H1 (cell line): ENCODE measurements around the gene DEXI. TPM values are rescaled to one million over a fixed set of nuclear protein-coding genes. Genes with fewer than 3 reads are reported as not detected.

Experiments
- CTCF ChIA-PET: fragments of 300-600 bp; sonication (Branson Sonifier 250); formaldehyde crosslinking; loops from one replicate; lab custom pipeline; 2021; ENCODE audit not compliant: partially characterized antibody; lab: Charles Lee
- POLR2A ChIA-PET: fragments of 300-600 bp; sonication (Branson Sonifier 250); formaldehyde crosslinking; loops from one replicate; lab custom pipeline; 2021; ENCODE audit warnings: inconsistent platforms; ENCODE audit not compliant: partially characterized antibody; lab: Charles Lee
- DNase-seq, 2 experiments: peaks; one replicate each; pipeline versions ENCODE4 v3.0.0 to v3.0.0-alpha.2; 2010 to 2022; ENCODE audit warnings: low spot score in 2 of 2, low read depth in 1 of 2, mixed read lengths in 1 of 2
- FAIRE-seq: peaks from 2 replicates; lab custom pipeline; 2011; peaks lifted over from hg19 to GRCh38; lab: Jason Lieb, UNC
- H2AFZ ChIP-seq: 2 replicates; pipeline ENCODE4 v1.8.1; 2012; ENCODE audit warnings: low read length, inconsistent platforms
- H2AK5ac ChIP-seq: 2 replicates; pipeline ENCODE4 v1.6.1; 2013; ENCODE audit warnings: low read depth, low read length
- H2BK120ac ChIP-seq: replicated peaks from 2 replicates; pipeline ENCODE3; 2013; ENCODE audit warnings: low read depth, low read length, inconsistent platforms
- H2BK12ac ChIP-seq: 2 replicates; pipeline ENCODE4 v1.6.1; 2013; ENCODE audit warnings: low read depth, low read length
- H2BK15ac ChIP-seq: 2 replicates; pipeline ENCODE4 v1.6.1; 2013; ENCODE audit warnings: low read length
- H2BK20ac ChIP-seq: 2 replicates; pipeline ENCODE4 v1.6.1; 2013; ENCODE audit warnings: low read length
- H2BK5ac ChIP-seq: 2 replicates; pipeline ENCODE4 v1.6.1; 2013; ENCODE audit warnings: low read depth, low read length
- H3K14ac ChIP-seq: 2 replicates; pipeline ENCODE4 v1.6.1; 2013; ENCODE audit warnings: inconsistent platforms; ENCODE audit not compliant: insufficient read length
- H3K18ac ChIP-seq: 2 replicates; pipeline ENCODE4 v1.6.1; 2013; ENCODE audit warnings: low read length; ENCODE audit errors: extremely low read depth
- H3K23ac ChIP-seq: 2 replicates; pipeline ENCODE4 v1.6.1; 2013; ENCODE audit warnings: inconsistent platforms; ENCODE audit not compliant: insufficient read length
- H3K23me2 ChIP-seq: 2 replicates; pipeline ENCODE4 v1.6.1; 2013; ENCODE audit warnings: low read depth, low read length
- H3K27ac ChIP-seq: 2 replicates; pipeline ENCODE4 v1.6.1; 2011; ENCODE audit warnings: low read depth, low read length, inconsistent platforms
- H3K27me3 ChIP-seq, 4 experiments: replicated peaks in 1 of 4; 1 replicate in 1 of 4; 2 replicates in 3 of 4; pipeline versions ENCODE4 v1.6.1 to v1.8.1; 2011 to 2013; ENCODE audit warnings: low read length in 3 of 4, mild to moderate bottlenecking in 3 of 4, inconsistent platforms in 2 of 4, mixed read lengths in 2 of 4, moderate library complexity in 1 of 4; ENCODE audit not compliant: control insufficient read depth in 3 of 4, insufficient read depth in 3 of 4; ENCODE audit errors: extremely low read depth in 1 of 4
- H3K36me3 ChIP-seq, 4 experiments: 2 replicates each; pipeline versions ENCODE4 v1.6.1 to v1.8.1; 2011 to 2013; ENCODE audit warnings: mild to moderate bottlenecking in 4 of 4, low read length in 3 of 4, moderate library complexity in 2 of 4, control low read depth in 1 of 4, inconsistent platforms in 1 of 4; ENCODE audit not compliant: insufficient read depth in 4 of 4, control insufficient read depth in 2 of 4
- H3K4ac ChIP-seq: replicated peaks from 2 replicates; pipeline ENCODE3; 2013; ENCODE audit warnings: low read length, low read depth, mixed read lengths, inconsistent platforms; ENCODE audit not compliant: insufficient read length
- H3K4me1 ChIP-seq, 4 experiments: replicated peaks in 1 of 4; 1 replicate in 1 of 4; 2 replicates in 3 of 4; pipeline versions ENCODE4 v1.6.1 to v1.8.1; 2011 to 2013; ENCODE audit warnings: low read length in 3 of 4, inconsistent platforms in 2 of 4, mixed read lengths in 1 of 4; ENCODE audit not compliant: insufficient read depth in 4 of 4, control insufficient read depth in 3 of 4
- H3K4me2 ChIP-seq, 2 experiments: 2 replicates each; pipeline versions ENCODE4 v1.6.1 to v1.8.1; 2011 to 2013; ENCODE audit warnings: low read depth in 2 of 2, low read length in 2 of 2, control low read depth in 1 of 2, inconsistent platforms in 1 of 2, mild to moderate bottlenecking in 1 of 2; ENCODE audit not compliant: insufficient read depth in 1 of 2
- H3K4me3 ChIP-seq, 4 experiments: fragments of 200-600, 300-600 bp in 1 of 4; sonication (generic), shearing (Covaris generic), sonication (Bioruptor Twin) in 1 of 4; 2 replicates each; pipeline versions ENCODE4 v1.5.1 to v1.8.1; 2011 to 2016; ENCODE audit warnings: low read length in 4 of 4, low read depth in 3 of 4, control low read depth in 2 of 4, inconsistent platforms in 2 of 4, mild to moderate bottlenecking in 2 of 4, mixed read lengths in 1 of 4, moderate library complexity in 1 of 4; ENCODE audit not compliant: insufficient read depth in 2 of 4; ENCODE audit errors: extremely low read depth in 1 of 4
- H3K56ac ChIP-seq: replicated peaks from 2 replicates; pipeline ENCODE3; 2013; ENCODE audit warnings: low read depth, mild to moderate bottlenecking, mixed read lengths, low read length, inconsistent platforms; ENCODE audit not compliant: insufficient read length
- H3K79me1 ChIP-seq: 2 replicates; pipeline ENCODE4 v1.6.1; 2013; ENCODE audit warnings: low read depth, low read length, control low read depth
- H3K79me2 ChIP-seq, 2 experiments: 2 replicates each; pipeline versions ENCODE4 v1.6.1 to v1.8.1; 2012 to 2013; ENCODE audit warnings: low read length in 2 of 2, mild to moderate bottlenecking in 2 of 2, inconsistent platforms in 1 of 2; ENCODE audit not compliant: insufficient read depth in 2 of 2, control insufficient read depth in 1 of 2
- H3K9ac ChIP-seq, 4 experiments: replicated peaks in 1 of 4; 1 replicate in 1 of 4; 2 replicates in 3 of 4; pipeline versions ENCODE4 v1.6.1 to v1.8.1; 2011 to 2013; ENCODE audit warnings: low read depth in 3 of 4, low read length in 3 of 4, control low read depth in 2 of 4, mild to moderate bottlenecking in 2 of 4, moderate library complexity in 2 of 4, inconsistent platforms in 1 of 4; ENCODE audit errors: extremely low read depth in 1 of 4
- H3K9me3 ChIP-seq, 2 experiments: 2 replicates each; pipeline versions ENCODE4 v1.6.1 to v1.8.1; 2012 to 2013; ENCODE audit warnings: mild to moderate bottlenecking in 2 of 2, moderate library complexity in 2 of 2, control low read depth in 1 of 2, inconsistent platforms in 1 of 2, low read depth in 1 of 2, low read length in 1 of 2, mixed read lengths in 1 of 2; ENCODE audit not compliant: insufficient read depth in 2 of 2
- H4K20me1 ChIP-seq, 2 experiments: replicated peaks in 1 of 2; 2 replicates each; pipeline versions ENCODE3 to v1.8.1; 2011 to 2013; ENCODE audit warnings: inconsistent platforms in 2 of 2, low read length in 2 of 2, mild to moderate bottlenecking in 1 of 2; ENCODE audit not compliant: insufficient read depth in 2 of 2, control insufficient read depth in 1 of 2
- H4K5ac ChIP-seq: 2 replicates; pipeline ENCODE4 v1.6.1; 2013; ENCODE audit warnings: low read length, low read depth, mixed read lengths, inconsistent platforms; ENCODE audit not compliant: insufficient read length
- H4K8ac ChIP-seq: 2 replicates; pipeline ENCODE4 v1.8.0; 2013; ENCODE audit warnings: mild to moderate bottlenecking, moderate library complexity, low read length, inconsistent platforms; ENCODE audit not compliant: insufficient read depth; ENCODE audit errors: extremely low read depth
- H4K91ac ChIP-seq: replicated peaks from 2 replicates; pipeline ENCODE3; 2013; ENCODE audit warnings: low read length, mixed read lengths, inconsistent platforms; ENCODE audit not compliant: insufficient read length
- CHD2 ChIP-seq: IDR thresholded peaks from 2 replicates; pipeline ENCODE4 v1.6.1; 2012; ENCODE audit warnings: low read length, improper control_type of control experiment
- SIN3A ChIP-seq, 2 experiments: IDR thresholded peaks in 1 of 2; conservative IDR thresholded peaks in 1 of 2; 2 replicates each; pipeline ENCODE4 v1.6.1; 2011 to 2012; ENCODE audit warnings: low read length in 2 of 2, improper control_type of control experiment in 1 of 2, low read depth in 1 of 2, mild to moderate bottlenecking in 1 of 2
- SP1 ChIP-seq: IDR thresholded peaks from 2 replicates; pipeline ENCODE4 v1.6.1; 2011; ENCODE audit warnings: low read depth, low read length
- TAF1 ChIP-seq: IDR thresholded peaks from 2 replicates; pipeline ENCODE4 v1.6.1; 2011; ENCODE audit warnings: mild to moderate bottlenecking, low read depth, low read length
- WGBS, 2 experiments: shearing (Covaris generic) in 1 of 2; methylation state at CpG; one replicate each; pipeline versions ENCODE4 v1.1.6 to v1.1.7; 2013 to 2015; ENCODE audit warnings: low lambda C conversion rate in 2 of 2, mixed read lengths in 2 of 2, inconsistent platforms in 1 of 2, low coverage in 1 of 2, missing lambda C conversion rate in 1 of 2; ENCODE audit not compliant: insufficient replicate concordance in 2 of 2, insufficient coverage in 1 of 2, insufficient read length in 1 of 2; ENCODE audit errors: extremely low coverage in 1 of 2, missing lambda C conversion rate in 1 of 2; 5-methylcytosine and 5-hydroxymethylcytosine counted together
- long read RNA-seq, 2 experiments: library from RNA in 1 of 2; library from capped mRNA in 1 of 2; stranded (forward); transcript quantifications; one replicate each; pipeline ENCODE4 v2.0.0, GENCODE V29; 2021; ENCODE audit warnings: inconsistent platforms in 1 of 2
- polyA minus RNA-seq, 3 experiments: library from RNA; depleted of rRNA, polyadenylated mRNA; stranded (reverse); fragments of >200 nt; gene quantifications; 1 replicate in 2 of 3; 2 replicates in 1 of 3; pipeline ENCODE4 v1.2.3, GENCODE V29; 2011
- polyA plus RNA-seq, 7 experiments: library from polyadenylated mRNA; depleted of rRNA in 3 of 7; stranded (reverse) in 5 of 7; unstranded in 2 of 7; fragments of >200 nt in 5 of 7; fragments of 200-250 nt in 2 of 7; gene quantifications; 1 replicate in 5 of 7; 2 replicates in 1 of 7; 4 replicates in 1 of 7; pipeline versions ENCODE4 v1.2.1 to v1.2.3, GENCODE V29; 2011 to 2013; ENCODE audit warnings: missing spikeins in 2 of 7, mixed read lengths in 2 of 7
- total RNA-seq: library from RNA; stranded (reverse); fragmentation: NEBNext Ultra II Directional; extraction: Animal tissue kit (Norgen Biotek cat#: 25700); gene quantifications from 2 replicates; pipeline ENCODE4 v1.2.1, GENCODE V29; 2021

The DEXI gene
- total RNA-seq (33.3 and 39.5 TPM in 2 replicates), polyA plus RNA-seq (2011; rRNA removed) (47.3 and 84.0 TPM in 2 replicates), polyA minus RNA-seq (2011; rRNA and poly(A)+ RNA removed) (28.3 and 41.4 TPM in 2 replicates)
- polyA plus RNA-seq (2011; cell fraction: cytosol; rRNA removed), result 53.5 TPM
- 53.7 TPM for polyA plus RNA-seq (2011; cell fraction: nucleus; rRNA removed)
- polyA plus RNA-seq (2012, experiment 1 of 2), result 36.9 to 41.1 TPM (median 38.1 TPM) in 4 replicates
- 46.0 TPM for polyA plus RNA-seq (2012, experiment 2 of 2)
- 23.3 TPM for polyA plus RNA-seq (2013, experiment 1 of 2)
- 22.4 TPM for polyA plus RNA-seq (2013, experiment 2 of 2)
- 28.3 TPM for polyA minus RNA-seq (2011; cell fraction: cytosol; rRNA and poly(A)+ RNA removed)
- 18.6 TPM for polyA minus RNA-seq (2011; cell fraction: nucleus; rRNA and poly(A)+ RNA removed)
- long read RNA-seq, experiment 1, transcript DEXI-201 (2 exons, 1,561 nt), result major isoform, 31 of 47 reads
- long read RNA-seq, experiment 1, transcript DEXI-204 (3 exons, 626 nt), result minor isoform, 6 of 47 reads
- long read RNA-seq, experiment 1, partial matches to known transcripts, result 10 of 47 reads
- long read RNA-seq, experiment 1, other reads (novel, unspliced or antisense), result 0 of 47 reads
- long read RNA-seq, experiment 2, result 0 reads

DNA sequence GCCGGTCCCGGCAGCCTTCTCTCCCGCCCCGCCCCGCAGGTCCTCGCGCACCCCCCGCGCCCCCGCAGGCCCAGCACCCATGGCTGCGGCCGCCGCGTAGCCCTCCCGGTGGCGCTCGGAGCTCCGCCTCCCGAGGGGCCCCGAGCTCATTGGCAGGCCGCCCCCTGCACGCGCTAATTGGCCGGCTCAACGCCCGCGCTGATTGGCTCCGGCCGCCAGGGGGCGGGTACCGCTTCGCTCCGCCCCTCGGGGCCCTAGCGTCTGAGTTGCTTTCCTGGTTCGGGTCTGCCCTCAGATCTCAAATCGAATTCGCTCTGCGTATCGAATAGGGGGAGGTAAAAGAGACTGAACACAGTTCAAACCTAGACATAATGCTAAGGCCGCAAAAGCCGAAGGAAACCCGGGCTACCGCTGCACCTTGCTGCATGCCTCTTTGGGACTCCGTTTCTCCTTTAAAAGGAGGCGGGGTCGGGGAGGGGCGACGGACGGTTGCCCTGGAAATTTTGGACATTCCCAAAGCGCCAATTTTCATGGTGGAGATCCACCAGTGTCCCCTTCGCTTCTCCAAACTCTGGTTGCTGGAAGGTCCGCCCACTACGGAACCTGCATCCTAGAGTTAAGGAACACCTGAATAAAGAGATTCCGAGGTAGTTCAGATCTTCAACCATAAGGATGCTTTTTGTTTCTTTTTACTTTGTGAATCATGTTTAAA, at the start of gene DEXI:
DEXI (minus strand) TSS at position 117 of the 712 bp plus-strand sequence. CDS start 463 bp downstream, outside the sequence.
- Histone ChIP-seq H2BK120ac (no peak within 1 kb of the TSS), H2BK12ac (peak within 1 kb of the TSS; percentile 39; the same call in 1 of the 2 replicates), H3K4me2 (peak within 1 kb of the TSS; percentile 86 to 96), H4K91ac (no peak within 1 kb of the TSS), H2BK5ac (peak within 1 kb of the TSS; percentile 66; the same call in 1 of the 2 replicates), H3K27ac (no peak within 1 kb of the TSS; the same call in 1 of the 2 replicates), H3K18ac (peak within 1 kb of the TSS; percentile 96), H3K9ac (peak within 1 kb of the TSS in 2 of 4 experiments; percentile 29 to 75; a peak in 3 of 7 replicates), H3K36me3 (peaks cover 0 to 4% (median 0%) of the 10 kb centered on the region in 4 experiments; a peak in 1 of 8 replicates), H3K9me3 (no peaks in the 10 kb centered on the region), H4K5ac (peak within 1 kb of the TSS; percentile 84), H2BK20ac (no peak within 1 kb of the TSS), H4K8ac (peak within 1 kb of the TSS; percentile 54), H3K56ac (no peak within 1 kb of the TSS), H3K23me2 (peaks cover 8% of the 10 kb centered on the region), H2AK5ac (no peak within 1 kb of the TSS), H2BK15ac (0 out of 2 replicates have a peak within 1 kb of the TSS, but pooled peaks have one; percentile 61), H4K20me1 (peaks cover 16 to 33% of the 10 kb centered on the region in 2 experiments), H3K79me1 (peaks cover 16% of the 10 kb centered on the region), H3K14ac (no peak within 1 kb of the TSS), H3K4me1 (peaks cover 15 to 23% (median 21%) of the 10 kb centered on the region in 4 experiments), H3K27me3 (no peaks in the 10 kb centered on the region; a peak in 2 of 7 replicates), H2AFZ (peak within 1 kb of the TSS; percentile 100), H3K23ac (no peak within 1 kb of the TSS), H3K4ac (no peak within 1 kb of the TSS), H3K79me2 (peaks cover 0 to 50% of the 10 kb centered on the region in 2 experiments; a peak in 2 of 4 replicates), H3K4me3 (peak within 1 kb of the TSS; percentile 56 to 68 (median 66))
- no peak for FAIRE-seq
- DNase-seq, result peak; percentile 56 to 96
- CTCF ChIA-PET, result interaction anchor here (0.6 to 1.6 kb wide), 2 partner anchors 9 to 161 kb away, joined by 3 read pairs; no protein-coding TSS in a partner anchor
- TF ChIP-seq CHD2 (no peak), SIN3A (conservative IDR thresholded peaks at IDR 0.05 in 1 of 2, IDR thresholded peaks at IDR 0.05 in 1 of 2; ENCODE audit: low read depth in 1 of 2, low read length in 2 of 2) (0 out of 4 replicates have a peak, but pooled peaks of 1 of the 2 experiments have one; percentile 18), SP1 (peak; percentile 57; the same call in 1 of the 2 replicates), TAF1 (0 out of 2 replicates have a peak, but pooled peaks have one; percentile 28)
- 5% methylated on average over 39 of the region's 55 CpGs; no CpG with 5 or more reads in 1 of the 2 experiments for WGBS, 2 experiments
- POLR2A ChIA-PET, result interaction anchor here (0.9 kb wide), 1 partner anchor 250 kb away, joined by 3 read pairs; no protein-coding TSS in a partner anchor
